HepG2 (cell line): ENCODE measurements around the gene COL9A2. TPM values are rescaled to one million over a fixed set of nuclear protein-coding genes. Genes with fewer than 3 reads are reported as not detected.

Experiments used
- ATAC-seq: fragments of 200-7000 bp; cut with Tn5 transposase; 3 replicates; pipeline ENCODE4 v1.9.1; 2020; ENCODE audit warnings: mild to moderate bottlenecking, moderate library complexity
- BruUV-seq: library from RNA; stranded (reverse); fragments of 400-500 nt; replicated peaks from 2 replicates; lab custom pipeline; 2021; lab: Mats Ljungman, UMichigan
- CTCF ChIA-PET: fragments of 300-600 bp; formaldehyde crosslinking; extraction: SDS; loops from one replicate; lab custom pipeline; 2021; ENCODE audit warnings: low total read pairs, inconsistent platforms, low intra/inter-chr PET ratio; lab: Yijun Ruan, JAX
- POLR2A ChIA-PET: fragments of 350-600 bp; sonication (Branson Sonifier 250); formaldehyde crosslinking; loops from one replicate; lab custom pipeline; 2020; ENCODE audit warnings: antibody characterized with exemption, inconsistent platforms; lab: Yijun Ruan, JAX
- DNase-seq: peaks from one replicate; pipeline ENCODE4 v3.0.0-alpha.2; 2015; ENCODE audit warnings: low spot score
- FAIRE-seq: peaks from 3 replicates; lab custom pipeline; 2011; peaks lifted over from hg19 to GRCh38; lab: Jason Lieb, UNC
- H2AFZ ChIP-seq: one replicate; pipeline ENCODE4 v1.6.1; 2011; ENCODE audit warnings: low read length, inconsistent platforms
- H3K27ac ChIP-seq: fragments of 300-600 bp; 3 replicates; pipeline ENCODE4 v1.8.0; 2011; ENCODE audit warnings: mixed run types, mild to moderate bottlenecking, mixed read lengths, low read length, inconsistent platforms; ENCODE audit not compliant: insufficient read depth; ENCODE audit errors: extremely low read length
- H3K27me3 ChIP-seq, 2 experiments: fragments of 200-600 bp in 1 of 2; 2 replicates in 1 of 2; 3 replicates in 1 of 2; pipeline versions ENCODE4 v1.6.0 to v1.8.0; 2011; ENCODE audit warnings: low read length in 2 of 2, mild to moderate bottlenecking in 2 of 2, moderate library complexity in 2 of 2, inconsistent platforms in 1 of 2; ENCODE audit not compliant: insufficient read depth in 2 of 2, control insufficient read depth in 1 of 2
- H3K36me3 ChIP-seq, 2 experiments: fragments of 200-600 bp in 1 of 2; replicated peaks in 1 of 2; 2 replicates in 1 of 2; 3 replicates in 1 of 2; pipeline versions ENCODE4 v1.5.1 to v1.8.0; 2011; ENCODE audit warnings: low read length in 2 of 2, inconsistent platforms in 1 of 2; ENCODE audit not compliant: insufficient read depth in 2 of 2, control insufficient read depth in 1 of 2
- H3K4me1 ChIP-seq: 2 replicates; pipeline ENCODE4 v1.5.1; 2012; ENCODE audit warnings: low read length, inconsistent platforms; ENCODE audit not compliant: insufficient read depth
- H3K4me2 ChIP-seq: 2 replicates; pipeline ENCODE4 v1.6.0; 2011; ENCODE audit warnings: low read depth, low read length, inconsistent platforms
- H3K4me3 ChIP-seq, 3 experiments: fragments of 200-600 bp in 1 of 3; sonication (generic), shearing (Covaris generic) in 1 of 3; replicated peaks in 1 of 3; 2 replicates each; pipeline ENCODE4 v1.5.1; 2011 to 2016; ENCODE audit warnings: low read length in 3 of 3, inconsistent platforms in 2 of 3, low read depth in 2 of 3, mild to moderate bottlenecking in 2 of 3, control low read depth in 1 of 3, mixed read lengths in 1 of 3; ENCODE audit not compliant: insufficient read depth in 1 of 3
- H3K79me2 ChIP-seq: one replicate; pipeline ENCODE4 v1.6.1; 2011; ENCODE audit warnings: low read length, inconsistent platforms; ENCODE audit not compliant: insufficient read depth
- H3K9ac ChIP-seq: 2 replicates; pipeline ENCODE4 v1.6.0; 2011; ENCODE audit warnings: mild to moderate bottlenecking, low read depth, low read length, inconsistent platforms; ENCODE audit not compliant: insufficient read depth
- H3K9me3 ChIP-seq: 2 replicates; pipeline ENCODE4 v1.5.1; 2012; ENCODE audit warnings: mild to moderate bottlenecking, low read length
- H4K20me1 ChIP-seq: 2 replicates; pipeline ENCODE4 v1.6.0; 2011; ENCODE audit warnings: inconsistent platforms, mild to moderate bottlenecking, low read length, moderate library complexity; ENCODE audit not compliant: insufficient read depth
- BATF2 ChIP-seq: sonication (generic); formaldehyde crosslinking; IDR thresholded peaks from 2 replicates; pipeline ENCODE4 v1.8.0; 2022; ENCODE audit warnings: mild to moderate bottlenecking, missing genetic modification reagents, moderate library complexity
- BRCA1 ChIP-seq: sonication (generic); formaldehyde crosslinking; IDR thresholded peaks from 2 replicates; pipeline ENCODE4 v1.4.0; 2020; ENCODE audit warnings: missing genetic modification reagents
- BRD4 ChIP-seq: sonication (generic); formaldehyde crosslinking; IDR thresholded peaks from 2 replicates; pipeline ENCODE4 v1.4.0; 2020; ENCODE audit warnings: missing genetic modification reagents
- CBFB ChIP-seq: sonication (generic); formaldehyde crosslinking; IDR thresholded peaks from 2 replicates; pipeline ENCODE4 v1.4.0; 2020; ENCODE audit warnings: missing genetic modification reagents
- NPAS2 ChIP-seq: sonication (generic); formaldehyde crosslinking; IDR thresholded peaks from 2 replicates; pipeline ENCODE4 v1.8.0; 2022; ENCODE audit warnings: mild to moderate bottlenecking, missing genetic modification reagents, borderline replicate concordance
- SETDB1 ChIP-seq: sonication (generic); formaldehyde crosslinking; IDR thresholded peaks from 2 replicates; pipeline ENCODE4 v1.5.1; 2020; ENCODE audit warnings: missing genetic modification reagents, mild to moderate bottlenecking, borderline replicate concordance
- STAG1 ChIP-seq: sonication (generic); formaldehyde crosslinking; IDR thresholded peaks from 2 replicates; pipeline ENCODE4 v1.4.0; 2020; ENCODE audit warnings: missing genetic modification reagents
- TFAP4 ChIP-seq: sonication (generic); IDR thresholded peaks from 2 replicates; pipeline ENCODE4 v1.6.1; 2016; ENCODE audit warnings: low read depth, borderline replicate concordance
- ZEB1 ChIP-seq: IDR thresholded peaks from 2 replicates; pipeline ENCODE4 v1.6.1; 2012; ENCODE audit warnings: mild to moderate bottlenecking, low read depth, inconsistent platforms; ENCODE audit not compliant: insufficient replicate concordance
- ZNF362 ChIP-seq: sonication (generic); formaldehyde crosslinking; IDR thresholded peaks from 2 replicates; pipeline ENCODE4 v1.4.0; 2020; ENCODE audit warnings: missing genetic modification reagents, mild to moderate bottlenecking, borderline replicate concordance
- ZNF468 ChIP-seq: sonication (generic); formaldehyde crosslinking; IDR thresholded peaks from 2 replicates; pipeline ENCODE4 v1.8.0; 2022; ENCODE audit warnings: mild to moderate bottlenecking, moderate library complexity, missing genetic modification reagents
- ZNF512B ChIP-seq: sonication (generic); formaldehyde crosslinking; IDR thresholded peaks from 2 replicates; pipeline ENCODE4 v1.5.1; 2020; ENCODE audit warnings: missing genetic modification reagents, mild to moderate bottlenecking, borderline replicate concordance
- ZNF567 ChIP-seq: sonication (generic); formaldehyde crosslinking; IDR thresholded peaks from 2 replicates; pipeline ENCODE4 v1.8.1; 2023; ENCODE audit warnings: mild to moderate bottlenecking, missing genetic modification reagents, borderline replicate concordance
- ZNF770 ChIP-seq: sonication (generic); formaldehyde crosslinking; IDR thresholded peaks from 2 replicates; pipeline ENCODE4 v1.5.0; 2020; ENCODE audit warnings: mild to moderate bottlenecking, missing genetic modification reagents
- ZNF775 ChIP-seq: sonication (generic); formaldehyde crosslinking; IDR thresholded peaks from 2 replicates; pipeline ENCODE4 v1.4.0; 2020; ENCODE audit warnings: missing genetic modification reagents, mild to moderate bottlenecking, moderate library complexity, borderline replicate concordance
- ZNF782 ChIP-seq: sonication (generic); formaldehyde crosslinking; IDR thresholded peaks from 2 replicates; pipeline ENCODE4 v1.4.0; 2020; ENCODE audit warnings: missing genetic modification reagents, mild to moderate bottlenecking, borderline replicate concordance
- ZNF816 ChIP-seq: sonication (generic); formaldehyde crosslinking; IDR thresholded peaks from 2 replicates; pipeline ENCODE4 v1.8.0; 2022; ENCODE audit warnings: missing genetic modification reagents, mild to moderate bottlenecking, borderline replicate concordance
- WGBS: methylation state at CpG from one replicate; pipeline ENCODE4 v1.1.6; 2017; ENCODE audit warnings: low lambda C conversion rate; 5-methylcytosine and 5-hydroxymethylcytosine counted together
- in situ Hi-C: cut with HindIII; loops from 2 replicates; pipeline ENCODE4 v1.10.0; 2017; ENCODE audit warnings: low pct_unique_long_range_greater_than_20kb; ENCODE audit not compliant: extremely low pct_ligation_motif_present
- intact Hi-C: fragments of 100-400 bp; cut with micrococcal nuclease; formaldehyde crosslinking; loops from one replicate; pipeline ENCODE4 v1.10.0; 2022; ENCODE audit not compliant: unreplicated experiment
- polyA plus RNA-seq, 8 experiments: library from polyadenylated mRNA; depleted of rRNA in 3 of 8; stranded (reverse) in 7 of 8; unstranded in 1 of 8; fragments of >200 nt; fragmentation: Illumina TruSeq in 4 of 8; extraction: Trizol in 4 of 8; gene quantifications; 2 replicates each; pipeline versions ENCODE4 v1.2.1 to v1.2.3, GENCODE V29; 2011 to 2016; ENCODE audit warnings: low read depth in 4 of 8, missing spikeins in 1 of 8, mixed read lengths in 1 of 8; ENCODE audit not compliant: insufficient read depth in 1 of 8
- total RNA-seq, 5 experiments: library from RNA; depleted of rRNA; stranded (reverse); fragments of >200 nt; fragmentation: Illumina TruSeq; extraction: Trizol; gene quantifications; 2 replicates each; pipeline ENCODE4 v1.2.3, GENCODE V29; 2016; ENCODE audit warnings: low read depth in 1 of 5

The COL9A2 gene
- total and polyA plus RNA-seq, 2 of the 13 experiments (the other 11 are each of a cell fraction or from before 2014, with no cell fraction given): 20.2 to 26.9 TPM

- Histone ChIP-seq H3K9me3 (0 out of 2 replicates have a peak, but pooled peaks cover 6% of the 10 kb centered on the region), H3K36me3 (no peaks in the 10 kb centered on the region), H3K79me2 (no peaks in the 10 kb centered on the region), H3K27me3 (no peaks in the 10 kb centered on the region), H2AFZ (no peak overlapping the region), H4K20me1 (no peaks in the 10 kb centered on the region), H3K4me1 (peaks cover 47% of the 10 kb centered on the region), H3K9ac (no peak overlapping the region), H3K4me3 (no peak overlapping the region; a peak in 1 of 6 replicates), H3K27ac (no peak overlapping the region), H3K4me2 (peak overlapping the region; percentile 50)
- FAIRE-seq: no peak
- POLR2A ChIA-PET: interaction anchor here (1.0 kb wide), 2 partner anchors 30 to 39 kb away, joined by 3 to 4 read pairs; no protein-coding TSS in a partner anchor
- intact Hi-C loops: loop anchor here (1.0 kb wide), 1 partner anchor 60 kb away; no protein-coding TSS in a partner anchor
- CTCF ChIA-PET: no interaction called here
- peak; percentile 90 for ATAC-seq
- WGBS: under 1% methylated on average over 6 of the region's 6 CpGs
- in situ Hi-C loops: no loop called here
- DNase-seq: peak; percentile 43
- BruUV-seq: no TSS peak
- 0 out of 2 replicates have a peak, but pooled peaks have one; percentile 19 for TF ChIP-seq STAG1
- TF ChIP-seq CBFB: no peak
- TF ChIP-seq ZNF468 (CRISPR knock-in tag): no peak
- TF ChIP-seq ZNF775 (CRISPR knock-in tag): no peak
- TF ChIP-seq BATF2: no peak
- TF ChIP-seq ZNF816 (CRISPR knock-in tag): no peak
- no peak for TF ChIP-seq BRCA1
- TF ChIP-seq TFAP4: no peak
- no peak for TF ChIP-seq ZNF770 (CRISPR knock-in tag)
- TF ChIP-seq ZNF362: no peak
- TF ChIP-seq BRD4: no peak
- TF ChIP-seq SETDB1 (CRISPR knock-in tag): no peak
- TF ChIP-seq ZNF567 (CRISPR knock-in tag): no peak
- no peak for TF ChIP-seq NPAS2 (CRISPR knock-in tag)
- TF ChIP-seq ZEB1: no peak
- no peak for TF ChIP-seq ZNF782 (CRISPR knock-in tag)
- TF ChIP-seq ZNF512B (CRISPR knock-in tag): no peak
Observed at GRCh38 chr1:40344597-40344996, 27.5 kb upstream of the COL9A2 start.
